Endothelial cell of umbilical vein (primary cell): ENCODE measurements around the gene ZNF12. TPM values are rescaled to one million over a fixed set of nuclear protein-coding genes. Genes with fewer than 3 reads are reported as not detected.
"Not testable (repeated sequence)": the region's sequence is repeated elsewhere in the genome, so short reads cannot be mapped to it uniquely, and the experiment has no call there.

Source experiments
- BruUV-seq: library from RNA; stranded (reverse); fragments of 400-500 nt; replicated peaks from 2 replicates; lab custom pipeline; 2021; lab: Mats Ljungman, UMichigan
- CTCF ChIA-PET: fragments of 300-600, 350-600 bp; sonication (Branson Sonifier 250); formaldehyde crosslinking; loops from one replicate; lab custom pipeline; 2021; ENCODE audit warnings: antibody characterized with exemption, inconsistent platforms; lab: Charles Lee
- POLR2A ChIA-PET: fragments of 300-600, 350-600 bp; sonication (Branson Sonifier 250); formaldehyde crosslinking; loops from one replicate; lab custom pipeline; 2021; ENCODE audit warnings: antibody characterized with exemption, inconsistent platforms; lab: Charles Lee
- DNase-seq: peaks from one replicate; pipeline ENCODE4 v3.0.0-alpha.2; 2011; ENCODE audit warnings: low read depth, low spot score
- FAIRE-seq: peaks from 2 replicates; lab custom pipeline; 2011; peaks lifted over from hg19 to GRCh38; lab: Jason Lieb, UNC
- H2AFZ ChIP-seq: 2 replicates; pipeline ENCODE4 v1.6.0; 2012; ENCODE audit warnings: low read depth, low read length, control low read depth, inconsistent platforms
- H3K27ac ChIP-seq: 2 replicates; pipeline ENCODE4 v1.5.1; 2011; ENCODE audit warnings: low read depth, mild to moderate bottlenecking, control low read depth, low read length, moderate library complexity; ENCODE audit not compliant: insufficient read depth
- H3K27me3 ChIP-seq, 2 experiments: 2 replicates each; pipeline versions ENCODE4 v1.6.0 to v1.6.1; 2011; ENCODE audit warnings: low read length in 2 of 2, mixed read lengths in 1 of 2; ENCODE audit not compliant: control insufficient read depth in 2 of 2, insufficient read depth in 2 of 2
- H3K36me3 ChIP-seq, 2 experiments: 2 replicates in 1 of 2; 3 replicates in 1 of 2; pipeline ENCODE4 v1.5.1; 2011; ENCODE audit warnings: low read length in 2 of 2, mild to moderate bottlenecking in 1 of 2, moderate library complexity in 1 of 2; ENCODE audit not compliant: control insufficient read depth in 2 of 2, insufficient read depth in 2 of 2; ENCODE audit errors: extremely low read depth in 1 of 2
- H3K4me1 ChIP-seq: 3 replicates; pipeline ENCODE4 v1.5.1; 2011; ENCODE audit warnings: mild to moderate bottlenecking, low read length; ENCODE audit not compliant: control insufficient read depth, insufficient read depth; ENCODE audit errors: extremely low read depth
- H3K4me2 ChIP-seq: 2 replicates; pipeline ENCODE4 v1.6.1; 2011; ENCODE audit warnings: low read length, control low read depth, mixed read lengths; ENCODE audit not compliant: insufficient read depth
- H3K4me3 ChIP-seq, 3 experiments: fragments of 200-600 bp in 1 of 3; sonication (generic), shearing (Covaris generic) in 1 of 3; replicated peaks in 1 of 3; 2 replicates each; pipeline ENCODE4 v1.5.1; 2011 to 2016; ENCODE audit warnings: control low read depth in 3 of 3, low read length in 3 of 3, mild to moderate bottlenecking in 2 of 3, inconsistent platforms in 1 of 3, low read depth in 1 of 3, moderate library complexity in 1 of 3; ENCODE audit not compliant: insufficient read depth in 1 of 3
- H3K79me2 ChIP-seq: 2 replicates; pipeline ENCODE4 v1.6.0; 2012; ENCODE audit warnings: low read length, inconsistent platforms; ENCODE audit not compliant: control insufficient read depth, insufficient read depth
- H3K9ac ChIP-seq: replicated peaks from 2 replicates; pipeline ENCODE3; 2011; ENCODE audit warnings: low read length, control low read depth; ENCODE audit not compliant: insufficient read depth; ENCODE audit errors: extremely low read depth
- H3K9me1 ChIP-seq: replicated peaks from 3 replicates; pipeline ENCODE4 v1.6.0; 2011; ENCODE audit warnings: mild to moderate bottlenecking, low read length; ENCODE audit not compliant: control insufficient read depth, insufficient read depth; ENCODE audit errors: extremely low read depth
- H3K9me3 ChIP-seq: replicated peaks from 2 replicates; pipeline ENCODE4 v1.5.1; 2012; ENCODE audit warnings: low read length, inconsistent platforms; ENCODE audit not compliant: control insufficient read depth, insufficient read depth
- H4K20me1 ChIP-seq: replicated peaks from 2 replicates; pipeline ENCODE3; 2011; ENCODE audit warnings: mild to moderate bottlenecking, low read length; ENCODE audit not compliant: control insufficient read depth, insufficient read depth; ENCODE audit errors: extremely low read depth
- CTCF ChIP-seq, 2 donors: IDR thresholded peaks; 1 replicate in 1 of 2; 2 replicates in 1 of 2; pipeline ENCODE4 v1.5.1; 2011; ENCODE audit warnings: low read length in 2 of 2, mild to moderate bottlenecking in 2 of 2, moderate library complexity in 2 of 2, control low read depth in 1 of 2, inconsistent platforms in 1 of 2, low read depth in 1 of 2; ENCODE audit not compliant: insufficient read depth in 1 of 2; ENCODE audit errors: extremely low read depth in 1 of 2
- FOS ChIP-seq: IDR thresholded peaks from 2 replicates; pipeline ENCODE4 v1.6.1; 2011; ENCODE audit warnings: mild to moderate bottlenecking, low read length, moderate library complexity, borderline replicate concordance; ENCODE audit not compliant: insufficient read depth
- MYC ChIP-seq: IDR thresholded peaks from one replicate; pipeline ENCODE4 v1.6.1; 2011; ENCODE audit warnings: mild to moderate bottlenecking, low read depth, low read length
- dilution Hi-C: fragments of 300-500 bp; cut with MboI; formaldehyde crosslinking; loops from one replicate; pipeline ENCODE4 v1.15.0; 2019; ENCODE audit warnings: low sequenced_read_pairs; ENCODE audit not compliant: extremely low pct_ligation_motif_present
- intact Hi-C: fragments of 100-400 bp; cut with micrococcal nuclease; formaldehyde crosslinking; loops from one replicate; pipeline ENCODE4 v1.10.0; 2022
- polyA plus RNA-seq, 4 experiments: library from polyadenylated mRNA; depleted of rRNA in 3 of 4; stranded (reverse) in 3 of 4; unstranded in 1 of 4; fragments of >200 nt; gene quantifications; 2 replicates each; pipeline versions ENCODE4 v1.2.1 to v1.2.3, GENCODE V29; 2011 to 2012; ENCODE audit warnings: missing spikeins in 1 of 4
- total RNA-seq: library from RNA; stranded (reverse); gene quantifications from 2 replicates; pipeline ENCODE4 v1.2.3, GENCODE V29; 2021

ZNF12 gene
- total and polyA plus RNA-seq, 2 donors (not counting 3 experiments of a cell fraction or from before 2014, with no cell fraction given), result 5.0 to 13.4 TPM

DNA sequence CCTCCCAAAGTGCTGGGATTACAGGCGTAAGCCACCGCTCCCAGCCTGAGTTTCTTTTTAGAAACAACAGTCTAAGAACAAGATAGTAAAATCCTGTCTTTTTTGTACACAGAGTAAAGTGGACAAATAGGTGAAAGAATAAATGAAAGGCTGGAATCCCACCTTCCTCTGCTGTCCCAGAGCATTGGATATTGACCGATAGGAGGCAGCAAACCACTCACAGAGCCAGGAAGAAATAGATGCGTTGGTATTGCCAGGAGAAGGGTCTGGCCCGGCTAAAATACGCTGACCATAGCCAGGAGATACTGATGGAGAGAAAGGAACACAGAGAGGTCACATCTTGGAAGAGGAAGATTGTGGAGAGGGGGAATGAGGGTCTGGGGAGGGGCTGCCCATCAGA is 11.4 kb upstream of the ZNF12 start:
- H3K4me1 ChIP-seq, result no peaks in the 10 kb centered on the region
- no peak overlapping the region for H3K9ac ChIP-seq
- H3K4me2 ChIP-seq, result no peak overlapping the region
- dilution Hi-C loops (no loop called here), intact Hi-C loops (no loop called here)
- no peaks in the 10 kb centered on the region for H3K9me1 ChIP-seq
- peak in 1 of 2 donors; percentile 2 for TF ChIP-seq CTCF (IDR thresholded peaks at IDR 0.05; ENCODE audit: extremely low read depth in 1 of 2, insufficient read depth in 1 of 2, low read depth in 1 of 2, low read length in 2 of 2)
- TF ChIP-seq MYC, result no peak
- TF ChIP-seq FOS, result no peak
- BruUV-seq, result no TSS peak
- ChIA-PET POLR2A (no interaction called here), CTCF (no interaction called here)
- H2AFZ ChIP-seq, result no peak overlapping the region
- no peak overlapping the region for H3K27ac ChIP-seq
- no peaks in the 10 kb centered on the region for H4K20me1 ChIP-seq
- FAIRE-seq, result no peak
- no peak overlapping the region for H3K4me3 ChIP-seq
- no peaks in the 10 kb centered on the region for H3K27me3 ChIP-seq
- H3K9me3 ChIP-seq, result no peaks in the 10 kb centered on the region
- H3K79me2 ChIP-seq, result no peaks in the 10 kb centered on the region
- no peak for DNase-seq
- no peaks in the 10 kb centered on the region for H3K36me3 ChIP-seq

GRCh38 chr7:6715898-6716297 is 9.2 kb upstream of the ZNF12 start:
- BruUV-seq, H3K9me3 ChIP-seq, H3K9me1 ChIP-seq, dilution Hi-C loops, H3K79me2 ChIP-seq, POLR2A ChIA-PET, H3K9ac ChIP-seq, DNase-seq, H3K36me3 ChIP-seq, CTCF ChIA-PET, H3K4me1 ChIP-seq, H3K4me3 ChIP-seq, intact Hi-C loops, H2AFZ ChIP-seq, H3K27me3 ChIP-seq, FAIRE-seq, H3K27ac ChIP-seq, H4K20me1 ChIP-seq, H3K4me2 ChIP-seq: not testable (repeated sequence)
